ENCODE data around the gene EHBP1L1.
"Not testable (repeated sequence)": the region's sequence is repeated elsewhere in the genome, so short reads cannot be mapped to it uniquely, and the experiment has no call there.

DNA sequence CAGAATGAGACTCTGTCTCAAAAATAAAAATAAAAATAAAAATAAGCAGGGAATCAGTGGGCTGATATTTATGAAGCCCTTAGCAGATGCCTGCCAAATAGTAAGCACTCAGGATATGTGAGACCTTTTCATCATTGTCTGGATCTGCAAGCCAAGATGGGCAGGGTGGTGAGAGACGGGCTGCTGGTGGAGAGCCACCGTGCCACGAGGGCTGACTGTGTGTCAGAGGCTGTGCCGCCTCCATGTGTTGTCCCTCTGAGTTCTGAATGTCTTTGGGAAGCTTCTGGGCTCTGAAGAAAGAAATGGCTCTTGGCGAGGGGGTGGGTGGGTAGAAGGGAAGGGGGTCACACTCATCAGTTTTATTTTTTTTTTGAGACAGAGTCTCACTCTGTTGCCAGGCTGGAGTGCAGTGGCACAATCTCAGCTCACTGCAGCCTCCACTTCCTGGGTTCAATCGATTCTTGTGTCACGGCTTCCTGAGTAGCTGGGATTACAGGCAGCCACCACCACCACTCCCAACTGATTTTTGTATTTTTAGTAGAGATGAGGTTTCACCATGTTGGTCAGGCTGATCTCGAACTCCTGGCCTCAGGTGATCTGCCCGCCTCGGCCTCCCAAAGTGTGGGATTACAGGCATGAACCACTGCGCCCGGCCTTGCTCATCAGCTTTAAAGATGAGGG, 10.8 kb upstream of the EHBP1L1 start:
- TF ChIP-seq, protein P1, sequence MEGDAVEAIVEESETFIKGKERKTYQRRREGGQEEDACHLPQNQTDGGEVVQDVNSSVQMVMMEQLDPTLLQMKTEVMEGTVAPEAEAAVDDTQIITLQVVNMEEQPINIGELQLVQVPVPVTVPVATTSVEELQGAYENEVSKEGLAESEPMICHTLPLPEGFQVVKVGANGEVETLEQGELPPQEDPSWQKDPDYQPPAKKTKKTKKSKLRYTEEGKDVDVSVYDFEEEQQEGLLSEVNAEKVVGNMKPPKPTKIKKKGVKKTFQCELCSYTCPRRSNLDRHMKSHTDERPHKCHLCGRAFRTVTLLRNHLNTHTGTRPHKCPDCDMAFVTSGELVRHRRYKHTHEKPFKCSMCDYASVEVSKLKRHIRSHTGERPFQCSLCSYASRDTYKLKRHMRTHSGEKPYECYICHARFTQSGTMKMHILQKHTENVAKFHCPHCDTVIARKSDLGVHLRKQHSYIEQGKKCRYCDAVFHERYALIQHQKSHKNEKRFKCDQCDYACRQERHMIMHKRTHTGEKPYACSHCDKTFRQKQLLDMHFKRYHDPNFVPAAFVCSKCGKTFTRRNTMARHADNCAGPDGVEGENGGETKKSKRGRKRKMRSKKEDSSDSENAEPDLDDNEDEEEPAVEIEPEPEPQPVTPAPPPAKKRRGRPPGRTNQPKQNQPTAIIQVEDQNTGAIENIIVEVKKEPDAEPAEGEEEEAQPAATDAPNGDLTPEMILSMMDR (IDR thresholded peaks at IDR 0.05): not testable (repeated sequence)
- TF ChIP-seq POLR2AphosphoS5, POLR2A (IDR thresholded peaks at IDR 0.05): not testable (repeated sequence)
